GM06990 (cell line): ENCODE data around the gene C21orf91.

ENCODE experiments used
- DNase-seq: peaks from one replicate; pipeline ENCODE4 v3.0.0-alpha.2; 2011; ENCODE audit not compliant: insufficient read length; ENCODE audit errors: extremely low read depth
- H3K27me3 ChIP-seq: replicated peaks from 2 replicates; pipeline ENCODE4 v1.6.0; 2011; ENCODE audit warnings: low read length; ENCODE audit not compliant: control insufficient read depth, insufficient read depth
- H3K36me3 ChIP-seq: 2 replicates; pipeline ENCODE4 v1.5.1; 2011; ENCODE audit warnings: low read length; ENCODE audit not compliant: control insufficient read depth, insufficient read depth
- H3K4me3 ChIP-seq: replicated peaks from 2 replicates; pipeline ENCODE4 v1.5.1; 2011; ENCODE audit warnings: low read depth, mild to moderate bottlenecking, control low read depth, low read length
- TF ChIP-seq, protein P1 (sequence below): IDR thresholded peaks from 2 replicates; pipeline ENCODE4 v1.5.1; 2011; ENCODE audit warnings: low read length, control low read depth, mild to moderate bottlenecking, inconsistent platforms; ENCODE audit not compliant: insufficient read depth, poor library complexity, severe bottlenecking

The C21orf91 gene

DNA sequence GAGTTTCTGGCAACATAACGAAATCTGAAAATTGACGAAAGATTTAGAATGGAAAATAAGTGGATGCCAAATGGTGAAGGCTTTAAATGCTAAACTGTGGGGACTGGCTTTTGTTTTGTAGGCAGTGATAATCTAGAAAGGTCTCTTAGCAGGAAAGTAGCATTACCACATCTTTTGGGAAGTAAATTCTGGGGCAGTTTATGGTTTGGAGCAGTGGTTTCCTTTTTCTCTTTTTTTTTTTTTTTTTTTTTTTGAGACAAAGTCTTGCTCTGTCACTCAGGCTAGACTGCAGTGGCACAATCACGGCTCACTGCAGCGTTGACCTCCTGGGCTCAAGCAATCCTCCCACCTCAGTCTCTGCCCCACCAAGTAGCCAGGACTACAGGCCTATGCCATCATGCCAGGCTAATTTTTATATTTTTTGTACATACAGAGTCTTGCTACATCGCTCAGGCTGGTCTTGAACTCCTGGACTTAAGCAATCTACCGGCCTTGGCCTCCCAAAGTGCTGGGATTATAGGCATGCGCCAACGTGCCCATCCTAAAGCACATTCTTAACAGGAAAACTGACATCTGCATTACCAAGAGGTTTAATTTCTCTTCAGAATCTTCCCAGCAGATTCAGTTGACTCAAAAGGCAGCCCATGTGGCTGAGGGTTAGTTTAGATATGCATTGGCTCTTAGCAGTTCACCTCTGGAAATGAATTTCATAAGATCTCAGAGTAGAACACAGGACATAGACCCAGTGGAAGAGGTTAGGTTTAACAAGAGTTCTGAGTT, 32.9 kb downstream of the C21orf91 start:
- Histone ChIP-seq H3K4me3 (no peak overlapping the region), H3K27me3 (no peaks in the 10 kb centered on the region), H3K36me3 (peaks cover 4% of the 10 kb centered on the region; the same call in 1 of the 2 replicates)
- TF ChIP-seq, protein P1, sequence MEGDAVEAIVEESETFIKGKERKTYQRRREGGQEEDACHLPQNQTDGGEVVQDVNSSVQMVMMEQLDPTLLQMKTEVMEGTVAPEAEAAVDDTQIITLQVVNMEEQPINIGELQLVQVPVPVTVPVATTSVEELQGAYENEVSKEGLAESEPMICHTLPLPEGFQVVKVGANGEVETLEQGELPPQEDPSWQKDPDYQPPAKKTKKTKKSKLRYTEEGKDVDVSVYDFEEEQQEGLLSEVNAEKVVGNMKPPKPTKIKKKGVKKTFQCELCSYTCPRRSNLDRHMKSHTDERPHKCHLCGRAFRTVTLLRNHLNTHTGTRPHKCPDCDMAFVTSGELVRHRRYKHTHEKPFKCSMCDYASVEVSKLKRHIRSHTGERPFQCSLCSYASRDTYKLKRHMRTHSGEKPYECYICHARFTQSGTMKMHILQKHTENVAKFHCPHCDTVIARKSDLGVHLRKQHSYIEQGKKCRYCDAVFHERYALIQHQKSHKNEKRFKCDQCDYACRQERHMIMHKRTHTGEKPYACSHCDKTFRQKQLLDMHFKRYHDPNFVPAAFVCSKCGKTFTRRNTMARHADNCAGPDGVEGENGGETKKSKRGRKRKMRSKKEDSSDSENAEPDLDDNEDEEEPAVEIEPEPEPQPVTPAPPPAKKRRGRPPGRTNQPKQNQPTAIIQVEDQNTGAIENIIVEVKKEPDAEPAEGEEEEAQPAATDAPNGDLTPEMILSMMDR = no peak
- no peak for DNase-seq

DNA sequence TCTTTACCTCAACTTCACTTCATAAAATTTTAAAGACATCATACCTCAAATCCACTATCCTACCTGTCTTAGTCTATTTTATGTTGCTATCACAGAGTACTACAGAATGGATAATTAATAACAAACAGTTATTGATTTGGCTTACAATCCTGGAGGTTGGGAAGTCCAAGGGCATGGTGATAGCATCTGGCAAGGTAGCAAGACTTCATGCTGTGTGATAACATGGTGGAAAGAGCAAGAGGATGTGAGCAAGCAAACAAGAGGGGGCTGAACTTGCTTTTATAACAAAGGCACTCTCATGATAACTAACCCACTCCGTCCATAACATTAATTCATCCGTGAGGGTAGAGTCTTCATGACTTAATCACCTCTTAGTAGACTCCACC, 33.8 kb downstream of the C21orf91 start:
- no peak for DNase-seq
- Histone ChIP-seq H3K27me3 (no peaks in the 10 kb centered on the region), H3K4me3 (peak overlapping the region; percentile 18), H3K36me3 (peaks cover 4% of the 10 kb centered on the region; the same call in 1 of the 2 replicates)
- TF ChIP-seq, protein P1 = no peak

DNA sequence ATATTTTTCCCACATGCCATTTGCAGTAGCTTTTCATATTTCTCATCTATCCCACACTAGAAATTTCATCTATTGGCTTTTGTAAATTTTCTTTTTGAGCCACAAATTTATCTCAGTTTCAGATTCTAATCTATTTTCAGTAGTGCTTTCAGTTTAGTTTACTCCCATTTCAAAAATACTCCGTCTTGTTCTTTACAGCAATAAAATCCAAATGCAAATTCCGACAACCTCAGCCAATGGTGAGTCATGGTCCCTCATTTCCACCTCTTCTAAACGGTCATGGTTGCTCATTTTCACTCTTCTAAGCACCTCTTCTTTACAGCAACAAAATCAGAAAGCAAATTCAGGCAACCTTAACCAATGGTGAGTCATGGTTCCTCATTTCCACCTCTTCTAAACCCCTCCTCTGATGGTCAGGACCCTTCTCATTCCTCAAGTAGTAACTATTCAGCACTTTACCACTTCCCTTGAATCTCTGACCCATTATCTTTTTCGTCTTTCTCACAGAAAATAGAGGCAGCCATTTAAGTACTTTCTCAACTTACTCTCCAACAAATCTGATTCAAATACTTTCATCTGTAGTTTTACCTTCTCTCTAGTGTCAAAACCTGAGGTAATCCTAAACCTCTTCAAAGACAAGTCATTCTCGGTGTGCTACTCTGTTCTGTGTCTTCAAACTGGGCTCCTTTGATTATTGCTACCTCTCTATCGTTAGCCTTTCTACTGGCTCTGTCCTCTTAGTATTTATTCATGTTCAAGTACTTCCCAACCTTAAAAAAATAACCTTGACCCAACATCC, 34.4 kb downstream of the C21orf91 start:
- peak; percentile 73 for DNase-seq
- TF ChIP-seq, protein P1 = no peak
- Histone ChIP-seq H3K27me3 (no peaks in the 10 kb centered on the region), H3K36me3 (peaks cover 4% of the 10 kb centered on the region; the same call in 1 of the 2 replicates), H3K4me3 (peak overlapping the region; percentile 22)

DNA sequence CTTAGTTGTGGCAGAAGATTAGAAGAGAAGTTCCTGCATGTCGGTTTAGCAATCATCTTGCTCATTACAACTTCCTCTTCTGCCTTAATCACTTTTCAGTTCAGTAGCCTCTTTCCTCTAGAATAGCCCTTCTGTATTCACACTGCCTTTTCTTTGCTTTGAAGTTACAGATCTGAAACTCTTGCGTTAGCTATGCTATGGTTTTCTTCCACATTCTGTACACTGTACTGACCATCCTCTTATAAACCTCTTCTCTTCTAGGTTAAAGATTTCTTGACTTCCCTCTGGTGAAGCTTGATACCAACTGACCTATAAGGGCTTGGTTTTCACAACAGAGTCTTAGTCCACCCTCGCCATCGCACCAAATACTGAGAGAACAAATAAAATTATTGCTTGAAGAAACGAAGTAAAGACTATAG, 35.0 kb downstream of the C21orf91 start:
- Histone ChIP-seq H3K36me3 (peaks cover 4% of the 10 kb centered on the region; the same call in 1 of the 2 replicates), H3K27me3 (no peaks in the 10 kb centered on the region), H3K4me3 (peak overlapping the region; percentile 22; the same call in 1 of the 2 replicates)
- peak; percentile 78 for DNase-seq
- TF ChIP-seq, protein P1 = no peak

DNA sequence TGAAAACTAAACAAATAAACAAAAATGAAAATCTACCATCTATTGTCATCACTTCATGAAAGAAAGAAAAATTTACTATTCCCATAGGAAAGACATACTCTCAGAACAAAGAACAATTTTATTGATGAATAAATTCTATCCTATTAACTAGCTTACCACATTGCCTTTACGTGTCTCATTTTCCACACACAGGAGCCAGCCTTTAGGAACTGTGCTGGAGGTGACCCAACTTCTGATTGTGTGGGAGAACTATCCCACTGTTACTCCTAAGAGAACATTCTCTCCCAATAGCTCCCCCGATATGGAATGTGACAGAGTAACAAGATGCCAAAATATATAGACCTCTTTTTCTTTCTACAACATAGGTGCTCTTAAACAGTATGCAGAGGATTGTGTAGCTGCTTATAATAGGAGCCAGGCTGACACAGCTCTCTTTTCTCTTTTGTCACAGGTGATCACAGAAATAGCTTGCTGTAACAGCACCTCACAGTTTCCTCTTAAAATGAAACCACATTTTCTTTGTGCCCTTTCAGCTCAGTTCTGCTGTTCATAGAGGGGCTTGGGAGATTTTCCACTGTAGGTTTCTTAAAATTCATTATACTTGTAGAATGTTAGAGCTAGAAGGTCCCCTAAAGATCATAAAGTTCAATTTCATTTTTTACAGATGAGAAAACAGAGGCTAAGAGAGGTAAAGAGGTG, 35.5 kb downstream of the C21orf91 start:
- TF ChIP-seq, protein P1 = no peak
- H3K4me3 ChIP-seq = peak overlapping the region; percentile 45

More for the DNA sequence above, 35.5 kb downstream of the C21orf91 start:
- peaks cover 4% of the 10 kb centered on the region; the same call in 1 of the 2 replicates for H3K36me3 ChIP-seq
- no peaks in the 10 kb centered on the region for H3K27me3 ChIP-seq
- peak; percentile 76 for DNase-seq
